Measurements from ENCODE around the gene EXOC4.

Gene EXOC4

DNA sequence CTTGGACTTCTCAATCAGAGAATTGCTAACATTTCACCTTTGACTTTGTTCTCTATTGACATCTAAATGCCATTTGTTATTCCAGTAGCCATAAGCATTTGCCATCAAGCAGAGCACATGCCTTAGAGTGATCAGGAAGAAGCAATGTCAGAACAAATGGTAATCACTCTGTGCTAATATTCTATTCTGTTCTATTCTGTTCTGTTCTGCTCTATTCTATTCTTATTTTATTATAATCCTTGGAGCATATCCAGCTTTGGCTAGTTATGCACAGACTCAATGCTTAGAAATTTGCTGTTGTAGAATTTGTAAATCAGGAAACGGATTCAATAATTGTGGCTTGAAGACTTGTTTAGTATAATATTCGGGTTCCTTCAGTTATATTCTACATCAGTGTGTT is 175.4 kb downstream of the EXOC4 start:
- H3K36me3 ChIP-seq (ENCODE audit: control insufficient read depth, insufficient read depth, low read length) = no peaks in the 10 kb centered on the region
- H3K27me3 ChIP-seq (replicated peaks; ENCODE audit: control insufficient read depth, insufficient read depth, low read length) = no peaks in the 10 kb centered on the region
- TF ChIP-seq, protein P1, sequence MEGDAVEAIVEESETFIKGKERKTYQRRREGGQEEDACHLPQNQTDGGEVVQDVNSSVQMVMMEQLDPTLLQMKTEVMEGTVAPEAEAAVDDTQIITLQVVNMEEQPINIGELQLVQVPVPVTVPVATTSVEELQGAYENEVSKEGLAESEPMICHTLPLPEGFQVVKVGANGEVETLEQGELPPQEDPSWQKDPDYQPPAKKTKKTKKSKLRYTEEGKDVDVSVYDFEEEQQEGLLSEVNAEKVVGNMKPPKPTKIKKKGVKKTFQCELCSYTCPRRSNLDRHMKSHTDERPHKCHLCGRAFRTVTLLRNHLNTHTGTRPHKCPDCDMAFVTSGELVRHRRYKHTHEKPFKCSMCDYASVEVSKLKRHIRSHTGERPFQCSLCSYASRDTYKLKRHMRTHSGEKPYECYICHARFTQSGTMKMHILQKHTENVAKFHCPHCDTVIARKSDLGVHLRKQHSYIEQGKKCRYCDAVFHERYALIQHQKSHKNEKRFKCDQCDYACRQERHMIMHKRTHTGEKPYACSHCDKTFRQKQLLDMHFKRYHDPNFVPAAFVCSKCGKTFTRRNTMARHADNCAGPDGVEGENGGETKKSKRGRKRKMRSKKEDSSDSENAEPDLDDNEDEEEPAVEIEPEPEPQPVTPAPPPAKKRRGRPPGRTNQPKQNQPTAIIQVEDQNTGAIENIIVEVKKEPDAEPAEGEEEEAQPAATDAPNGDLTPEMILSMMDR (IDR thresholded peaks at IDR 0.05; ENCODE audit: insufficient read depth, low read length, poor library complexity, severe bottlenecking) = no peak
- DNase-seq (ENCODE audit: extremely low read depth, insufficient read length) = no peak
- H3K4me3 ChIP-seq (replicated peaks; ENCODE audit: low read depth, low read length) = no peak overlapping the region

DNA sequence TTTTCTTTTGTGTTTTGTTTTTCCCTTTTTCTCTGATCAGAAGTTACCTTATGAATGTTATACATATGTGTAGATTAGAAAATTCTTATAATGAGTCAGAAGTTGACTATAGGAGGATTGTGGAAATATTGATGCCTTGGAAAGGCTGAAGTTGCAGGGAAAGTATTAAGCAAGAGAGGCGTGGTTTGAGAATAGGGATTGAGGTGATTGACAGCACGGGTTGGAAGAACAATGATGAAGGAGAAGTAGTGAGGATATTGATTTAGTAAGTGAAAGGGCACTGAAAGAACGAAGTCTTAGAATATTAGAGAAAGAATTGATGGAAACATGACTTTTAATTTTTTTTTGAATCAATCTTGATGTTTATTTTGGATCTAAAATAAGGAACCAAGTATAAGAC is 176.0 kb downstream of the EXOC4 start:
- TF ChIP-seq, protein P1 (IDR thresholded peaks at IDR 0.05; ENCODE audit: insufficient read depth, low read length, poor library complexity, severe bottlenecking) = no peak
- DNase-seq (ENCODE audit: extremely low read depth, insufficient read length) = no peak
- Histone ChIP-seq H3K4me3 (replicated peaks; ENCODE audit: low read depth, low read length) (no peak overlapping the region), H3K27me3 (replicated peaks; ENCODE audit: control insufficient read depth, insufficient read depth, low read length) (no peaks in the 10 kb centered on the region), H3K36me3 (ENCODE audit: control insufficient read depth, insufficient read depth, low read length) (no peaks in the 10 kb centered on the region)

DNA sequence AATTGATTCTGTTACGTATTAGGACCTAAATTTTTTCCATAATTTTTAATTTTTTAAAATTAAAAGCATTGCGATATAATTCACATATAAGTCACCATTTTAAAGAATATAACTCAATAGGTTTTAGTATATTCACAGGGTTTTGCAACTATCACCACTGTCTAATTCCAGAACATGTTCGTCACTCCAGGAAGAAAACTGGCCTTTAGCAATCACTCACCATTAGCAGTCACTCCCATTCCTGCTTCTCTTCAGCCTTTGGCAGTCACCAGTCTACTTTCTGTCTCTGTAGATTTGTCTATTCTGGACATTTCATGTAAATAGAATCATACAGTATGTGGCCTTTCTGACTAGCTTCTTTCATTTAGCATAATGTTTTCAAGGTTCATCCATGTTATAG is 176.5 kb downstream of the EXOC4 start:
- no peaks in the 10 kb centered on the region for H3K27me3 ChIP-seq (replicated peaks; ENCODE audit: control insufficient read depth, insufficient read depth, low read length)
- TF ChIP-seq, protein P1 (IDR thresholded peaks at IDR 0.05; ENCODE audit: insufficient read depth, low read length, poor library complexity, severe bottlenecking) = no peak
- no peaks in the 10 kb centered on the region for H3K36me3 ChIP-seq (ENCODE audit: control insufficient read depth, insufficient read depth, low read length)
- DNase-seq (ENCODE audit: extremely low read depth, insufficient read length) = no peak
- no peak overlapping the region for H3K4me3 ChIP-seq (replicated peaks; ENCODE audit: low read depth, low read length)

DNA sequence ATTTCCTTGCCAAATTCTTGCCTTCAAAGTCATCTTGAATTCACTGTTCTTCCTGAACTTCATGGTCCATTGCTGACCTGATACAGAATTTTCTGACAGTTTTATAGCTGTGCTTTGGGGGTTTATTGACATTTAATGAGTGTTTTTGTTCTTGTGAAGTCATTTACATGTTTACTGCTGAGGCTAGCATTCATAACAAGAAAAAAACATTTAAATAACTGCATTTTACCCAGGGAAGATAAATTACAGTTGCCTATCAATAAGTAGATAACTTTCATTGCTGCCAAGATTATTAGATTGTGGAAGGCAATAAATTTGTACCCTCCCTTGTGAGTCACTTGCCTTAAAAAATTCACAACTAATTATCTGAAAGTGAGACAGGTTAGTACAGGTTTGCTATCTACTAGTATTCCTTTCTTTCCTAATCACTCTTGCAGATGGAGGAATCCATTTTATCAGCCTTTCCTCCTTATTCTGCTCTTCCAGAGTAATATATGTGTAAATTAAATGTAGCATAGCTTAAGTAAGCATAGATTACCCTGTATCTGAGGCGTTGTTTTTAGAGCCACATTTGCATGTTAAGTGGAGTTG is 178.4 kb downstream of the EXOC4 start:
- TF ChIP-seq, protein P1 (IDR thresholded peaks at IDR 0.05; ENCODE audit: insufficient read depth, low read length, poor library complexity, severe bottlenecking) = no peak
- no peak for DNase-seq (ENCODE audit: extremely low read depth, insufficient read length)
- Histone ChIP-seq H3K36me3 (ENCODE audit: control insufficient read depth, insufficient read depth, low read length) (no peaks in the 10 kb centered on the region), H3K27me3 (replicated peaks; ENCODE audit: control insufficient read depth, insufficient read depth, low read length) (no peaks in the 10 kb centered on the region), H3K4me3 (replicated peaks; ENCODE audit: low read depth, low read length) (no peak overlapping the region)

DNA sequence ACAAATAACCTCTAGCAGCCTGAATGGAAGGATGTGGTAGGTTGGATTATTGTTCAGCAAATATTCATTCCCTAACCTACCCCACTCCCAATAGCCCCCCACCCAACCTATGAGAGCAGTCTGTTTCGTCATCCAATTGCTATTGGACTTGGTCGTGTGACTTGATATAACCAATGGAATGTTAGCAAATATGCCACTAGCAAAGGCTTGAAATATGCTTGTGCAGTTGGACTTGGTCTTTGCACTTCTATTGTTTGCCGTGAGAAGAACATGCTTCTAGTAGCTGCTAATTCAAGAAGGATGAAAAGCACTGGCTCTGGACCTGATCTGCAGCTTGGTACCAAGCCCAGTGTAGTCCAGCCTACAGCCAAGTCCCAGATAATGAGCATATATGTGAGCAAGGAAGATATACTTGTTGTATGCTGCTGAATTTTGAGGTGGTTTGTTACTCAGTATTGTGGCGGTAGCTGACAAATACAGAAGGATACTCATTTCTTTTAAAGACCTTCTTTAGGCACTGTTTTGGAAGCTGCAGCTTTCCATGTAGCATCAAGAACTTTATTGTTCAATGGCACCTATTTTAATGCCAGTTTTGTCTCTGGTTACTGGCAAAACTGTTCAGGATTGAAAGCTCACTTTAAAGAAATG is 180.4 kb downstream of the EXOC4 start:
- no peak for DNase-seq (ENCODE audit: extremely low read depth, insufficient read length)
- H3K27me3 ChIP-seq (replicated peaks; ENCODE audit: control insufficient read depth, insufficient read depth, low read length) = no peaks in the 10 kb centered on the region
- no peaks in the 10 kb centered on the region for H3K36me3 ChIP-seq (ENCODE audit: control insufficient read depth, insufficient read depth, low read length)
- TF ChIP-seq, protein P1 (IDR thresholded peaks at IDR 0.05; ENCODE audit: insufficient read depth, low read length, poor library complexity, severe bottlenecking) = no peak
- no peak overlapping the region for H3K4me3 ChIP-seq (replicated peaks; ENCODE audit: low read depth, low read length)

Data from GM06990 (cell line).